C1 segment of cervical spinal cord (tissue), 14 donors: ENCODE results near the gene CMTM2.
"Not testable (repeated sequence)": the region's sequence is repeated elsewhere in the genome, so short reads cannot be mapped to it uniquely, and the experiment has no call there.

Experiments
- DNase-seq, 14 donors: peaks; one replicate each; lab custom pipeline; 2025; lab: John Stamatoyannopoulos, UW

CMTM2 gene

GRCh38 chr16:66605979-66606751 is 26.9 kb downstream of the CMTM2 start:
- DNase-seq: peak in 1 of 14 donors; percentile 9

GRCh38 chr16:66608241-66609138 is 29.2 kb downstream of the CMTM2 start:
- DNase-seq: peak in 12 of 14 donors; percentile 23 to 80 (median 44)

- no peak for DNase-seq
These were observed 29.9 kb downstream of the CMTM2 start for GRCh38 chr16:66609139-66609510.

- DNase-seq: peak in 1 of 14 donors; percentile 14
These were observed 31.0 kb downstream of the CMTM2 start for GRCh38 chr16:66610111-66610820.

GRCh38 chr16:66611911-66612310 is 32.6 kb downstream of the CMTM2 start:
- DNase-seq: not testable (repeated sequence)

- DNase-seq: peak in 8 of 14 donors; percentile 26 to 73 (median 46)
These were observed 33.2 kb downstream of the CMTM2 start for GRCh38 chr16:66612422-66612821.

- no peak for DNase-seq
These were observed 35.0 kb downstream of the CMTM2 start for GRCh38 chr16:66614161-66614802.

GRCh38 chr16:66616169-66616568 is 36.9 kb downstream of the CMTM2 start:
- no peak for DNase-seq

- DNase-seq: no peak
These were observed 37.3 kb downstream of the CMTM2 start for GRCh38 chr16:66616592-66616991.

GRCh38 chr16:66617010-66617434 is 37.8 kb downstream of the CMTM2 start:
- no peak for DNase-seq

- no peak for DNase-seq
These were observed 38.5 kb downstream of the CMTM2 start for GRCh38 chr16:66617728-66618127.

GRCh38 chr16:66618588-66619375 is 39.5 kb downstream of the CMTM2 start:
- DNase-seq: peak in 2 of 14 donors; percentile 9 to 22

- DNase-seq: no peak
These were observed 40.5 kb downstream of the CMTM2 start for GRCh38 chr16:66619534-66620428.

GRCh38 chr16:66620429-66620795 is 41.1 kb downstream of the CMTM2 start:
- no peak for DNase-seq

GRCh38 chr16:66621973-66622372 is 42.7 kb downstream of the CMTM2 start:
- DNase-seq: no peak

- no peak for DNase-seq
These were observed 43.6 kb downstream of the CMTM2 start for GRCh38 chr16:66622863-66623262.

GRCh38 chr16:66623755-66624154 is 44.5 kb downstream of the CMTM2 start:
- no peak for DNase-seq

GRCh38 chr16:66627611-66628378 is 48.5 kb downstream of the CMTM2 start:
- not testable (repeated sequence) for DNase-seq

GRCh38 chr16:66629856-66630255 is 50.6 kb downstream of the CMTM2 start:
- no peak for DNase-seq
